Ishikawa (cell line): ENCODE data around the gene C20orf173.

Experiments used
- EP300 ChIP-seq: IDR thresholded peaks from 2 replicates; pipeline ENCODE4 v1.6.1; 2012; ENCODE audit warnings: borderline replicate concordance
- YY1 ChIP-seq: IDR thresholded peaks from 2 replicates; pipeline ENCODE4 v1.6.1; 2012; ENCODE audit warnings: low read depth

GRCh38 chr20:35514371-35514932 is 15.0 kb downstream of the C20orf173 start:
- TF ChIP-seq EP300: no peak
- TF ChIP-seq YY1: no peak
